Stimulated activated CD4-positive, alpha-beta T cell treated with anti-CD3 and anti-CD28 coated beads, Interleukin-12 subunit alpha, Interleukin-12 subunit beta, amount 100 ng/mL, for 48 hours (primary cell): ENCODE results near the gene DBI.

Experiments used
- DNase-seq, 3 donors: peaks; one replicate each; pipeline ENCODE4 v3.0.0-alpha.2; 2020; ENCODE audit warnings: low read depth in 2 of 3, low spot score in 1 of 3

DBI gene

GRCh38 chr2:119366649-119367471, at the start of gene DBI, which contains the start of gene C2orf76:
TSS of gene DBI (plus strand) at chr2:119366977. CDS start at chr2:119367052, 75 bp downstream.
TSS of gene C2orf76 (minus strand) at chr2:119366834. CDS start at chr2:119339959, 26,875 bp downstream.
- DNase-seq: peak; percentile 87 to 91 (median 89)

- no peak for DNase-seq
These were observed 49.2 kb upstream of the DBI start for GRCh38 chr2:119317554-119317953.

GRCh38 chr2:119319593-119319992, 47.2 kb upstream of the DBI start:
- DNase-seq: no peak

- no peak for DNase-seq
These were observed 43.3 kb upstream of the DBI start for GRCh38 chr2:119323459-119323858.

- DNase-seq: no peak
These were observed 42.0 kb upstream of the DBI start for GRCh38 chr2:119324685-119325270.

- no peak for DNase-seq
These were observed 39.8 kb upstream of the DBI start for GRCh38 chr2:119326938-119327337.

- DNase-seq: no peak
These were observed 39.3 kb upstream of the DBI start for GRCh38 chr2:119327431-119327830.

- DNase-seq: no peak
These were observed 33.8 kb upstream of the DBI start for GRCh38 chr2:119332953-119333352.

- no peak for DNase-seq
These were observed 33.4 kb upstream of the DBI start for GRCh38 chr2:119333360-119333759.

- no peak for DNase-seq
These were observed 32.9 kb upstream of the DBI start for GRCh38 chr2:119333833-119334232.

GRCh38 chr2:119337749-119338148, 29.0 kb upstream of the DBI start:
- DNase-seq: no peak

- no peak for DNase-seq
These were observed 28.5 kb upstream of the DBI start for GRCh38 chr2:119338272-119338671.

- no peak for DNase-seq
These were observed 27.8 kb upstream of the DBI start for GRCh38 chr2:119338826-119339561.

- no peak for DNase-seq
These were observed 27.2 kb upstream of the DBI start for GRCh38 chr2:119339562-119339923.

GRCh38 chr2:119341684-119342083, 25.1 kb upstream of the DBI start:
- DNase-seq: no peak

GRCh38 chr2:119349289-119349688, 17.5 kb upstream of the DBI start:
- DNase-seq: no peak

- no peak for DNase-seq
These were observed 16.3 kb upstream of the DBI start for GRCh38 chr2:119350311-119350998.

GRCh38 chr2:119352357-119352756, 14.4 kb upstream of the DBI start:
- DNase-seq: no peak

GRCh38 chr2:119354860-119355259, 11.9 kb upstream of the DBI start:
- DNase-seq: no peak

GRCh38 chr2:119359774-119360173, 7.0 kb upstream of the DBI start:
- no peak for DNase-seq

- DNase-seq: no peak
These were observed 6.3 kb upstream of the DBI start for GRCh38 chr2:119360423-119360966.
